H9 (cell line): ENCODE data around the gene DPH3. TPM values are rescaled to one million over a fixed set of nuclear protein-coding genes. Genes with fewer than 3 reads are reported as not detected.

Experiments
- DNase-seq: peaks from one replicate; pipeline ENCODE4 v3.0.0-alpha.2; 2017
- H2AFZ ChIP-seq: one replicate; pipeline ENCODE4 v1.6.1; 2013; ENCODE audit warnings: mild to moderate bottlenecking, low read length, control low read depth, moderate library complexity
- H2AK5ac ChIP-seq: 2 replicates; pipeline ENCODE4 v1.6.1; 2013; ENCODE audit warnings: low read length, control low read depth, mixed read lengths; ENCODE audit not compliant: insufficient read length
- H2BK120ac ChIP-seq: one replicate; pipeline ENCODE4 v1.6.1; 2013; ENCODE audit warnings: low read depth, mild to moderate bottlenecking, low read length, control low read depth, inconsistent platforms; ENCODE audit not compliant: poor library complexity, severe bottlenecking
- H2BK12ac ChIP-seq: 2 replicates; pipeline ENCODE4 v1.6.1; 2013; ENCODE audit warnings: low read length, control low read depth, mixed read lengths, low read depth; ENCODE audit not compliant: insufficient read length
- H2BK15ac ChIP-seq: 2 replicates; pipeline ENCODE4 v1.6.1; 2013; ENCODE audit warnings: low read depth, low read length, control low read depth
- H2BK20ac ChIP-seq: one replicate; pipeline ENCODE4 v1.6.1; 2013; ENCODE audit warnings: low read depth, mild to moderate bottlenecking, low read length, control low read depth, inconsistent platforms; ENCODE audit not compliant: poor library complexity, severe bottlenecking
- H2BK5ac ChIP-seq: 2 replicates; pipeline ENCODE4 v1.6.1; 2013; ENCODE audit warnings: low read length, control low read depth, mixed read lengths; ENCODE audit not compliant: insufficient read length
- H3K14ac ChIP-seq: 2 replicates; pipeline ENCODE4 v1.6.1; 2013; ENCODE audit warnings: low read length, control low read depth; ENCODE audit not compliant: insufficient read depth
- H3K18ac ChIP-seq: 2 replicates; pipeline ENCODE4 v1.6.1; 2013; ENCODE audit warnings: low read depth, mild to moderate bottlenecking, mixed read lengths, low read length, control low read depth; ENCODE audit not compliant: insufficient read length
- H3K23ac ChIP-seq: 2 replicates; pipeline ENCODE4 v1.6.1; 2013; ENCODE audit warnings: low read length, control low read depth, mixed read lengths, low read depth; ENCODE audit not compliant: insufficient read length
- H3K23me2 ChIP-seq: 2 replicates; pipeline ENCODE4 v1.6.1; 2013; ENCODE audit warnings: low read depth, mild to moderate bottlenecking, mixed read lengths, low read length, control low read depth; ENCODE audit not compliant: insufficient read length, poor library complexity, severe bottlenecking
- H3K27ac ChIP-seq: 2 replicates; pipeline ENCODE4 v1.5.1; 2013; ENCODE audit warnings: low read length, control low read depth, mixed read lengths, low read depth; ENCODE audit not compliant: insufficient read length
- H3K27me3 ChIP-seq: 2 replicates; pipeline ENCODE4 v1.6.1; 2013; ENCODE audit warnings: low read length, control low read depth, inconsistent platforms; ENCODE audit not compliant: insufficient read depth
- H3K4ac ChIP-seq: 2 replicates; pipeline ENCODE4 v1.6.1; 2013; ENCODE audit warnings: low read depth, mild to moderate bottlenecking, control low read depth, inconsistent platforms, low read length, moderate library complexity
- H3K4me1 ChIP-seq: 2 replicates; pipeline ENCODE4 v1.6.1; 2013; ENCODE audit warnings: low read length, control low read depth, inconsistent platforms; ENCODE audit not compliant: insufficient read depth
- H3K4me2 ChIP-seq: 2 replicates; pipeline ENCODE4 v1.6.1; 2013; ENCODE audit warnings: low read length, control low read depth, mixed read lengths; ENCODE audit not compliant: insufficient read length, insufficient read depth
- H3K56ac ChIP-seq: 2 replicates; pipeline ENCODE4 v1.6.1; 2013; ENCODE audit warnings: low read depth, mild to moderate bottlenecking, mixed read lengths, low read length, control low read depth; ENCODE audit not compliant: insufficient read length
- H3K79me1 ChIP-seq: 2 replicates; pipeline ENCODE4 v1.6.1; 2013; ENCODE audit warnings: low read depth, mild to moderate bottlenecking, moderate library complexity, low read length, control low read depth, inconsistent platforms; ENCODE audit not compliant: insufficient read depth, poor library complexity, severe bottlenecking
- H3K79me2 ChIP-seq: 2 replicates; pipeline ENCODE4 v1.6.1; 2013; ENCODE audit warnings: low read length, control low read depth, inconsistent platforms; ENCODE audit not compliant: insufficient read depth
- H3K9ac ChIP-seq: 2 replicates; pipeline ENCODE4 v1.6.1; 2013; ENCODE audit warnings: low read length, control low read depth, mixed read lengths; ENCODE audit not compliant: insufficient read length; ENCODE audit errors: extremely low read depth
- H3K9me3 ChIP-seq: one replicate; pipeline ENCODE4 v1.6.1; 2013; ENCODE audit warnings: low read depth, low read length, inconsistent platforms; ENCODE audit not compliant: control insufficient read depth
- H3T11ph ChIP-seq: one replicate; pipeline ENCODE4 v1.6.1; 2013; ENCODE audit warnings: mild to moderate bottlenecking, low read length, control low read depth, inconsistent platforms
- H4K20me1 ChIP-seq: one replicate; pipeline ENCODE4 v1.6.1; 2013; ENCODE audit not compliant: control insufficient read depth, insufficient read length, insufficient read depth
- H4K5ac ChIP-seq: 2 replicates; pipeline ENCODE4 v1.6.1; 2013; ENCODE audit warnings: low read depth, mild to moderate bottlenecking, mixed read lengths, low read length, control low read depth; ENCODE audit not compliant: insufficient read length
- H4K8ac ChIP-seq: replicated peaks from 2 replicates; pipeline ENCODE4 v1.6.1; 2013; ENCODE audit warnings: low read length, control low read depth, mixed read lengths, low read depth; ENCODE audit not compliant: insufficient read length
- H4K91ac ChIP-seq: 2 replicates; pipeline ENCODE4 v1.6.1; 2013; ENCODE audit warnings: low read depth, mild to moderate bottlenecking, moderate library complexity, mixed read lengths, low read length, control low read depth; ENCODE audit not compliant: insufficient read length
- H3K27ac Mint-ChIP-seq, 3 experiments: 2 replicates in 2 of 3; 3 replicates in 1 of 3; pipeline ENCODE4 v1.8.0; 2020 to 2021; ENCODE audit warnings: mixed read lengths in 3 of 3, mild to moderate bottlenecking in 1 of 3, moderate library complexity in 1 of 3
- H3K27me3 Mint-ChIP-seq: 2 replicates; pipeline ENCODE4 v1.8.0; 2021; ENCODE audit warnings: low read depth, mild to moderate bottlenecking, moderate library complexity, mixed read lengths
- H3K36me3 Mint-ChIP-seq, 3 experiments: 2 replicates in 2 of 3; 3 replicates in 1 of 3; pipeline ENCODE4 v1.8.0; 2020 to 2021; ENCODE audit warnings: low read depth in 3 of 3, mixed read lengths in 3 of 3; ENCODE audit not compliant: insufficient read depth in 1 of 3
- H3K4me1 Mint-ChIP-seq, 2 experiments: 2 replicates each; pipeline ENCODE4 v1.8.0; 2020; ENCODE audit warnings: mixed read lengths in 2 of 2
- H3K4me3 Mint-ChIP-seq, 2 experiments: 2 replicates in 1 of 2; 3 replicates in 1 of 2; pipeline ENCODE4 v1.8.0; 2020 to 2021; ENCODE audit warnings: mild to moderate bottlenecking in 2 of 2, mixed read lengths in 2 of 2, moderate library complexity in 1 of 2
- H3K9me3 Mint-ChIP-seq, 2 experiments: 2 replicates in 1 of 2; 3 replicates in 1 of 2; pipeline ENCODE4 v1.8.0; 2020; ENCODE audit warnings: mild to moderate bottlenecking in 2 of 2, mixed read lengths in 2 of 2, moderate library complexity in 1 of 2
- WGBS: extraction: QIAGEN DNeasy Blood & Tissue Kit; methylation state at CpG from one replicate; pipeline ENCODE4 v1.1.7; 2013; ENCODE audit warnings: missing lambda C conversion rate, low lambda C conversion rate, mixed read lengths; ENCODE audit not compliant: insufficient read length; ENCODE audit errors: extremely low coverage; 5-methylcytosine and 5-hydroxymethylcytosine counted together
- total RNA-seq: library from RNA; stranded (reverse); gene quantifications from 2 replicates; pipeline ENCODE4 v1.2.1, GENCODE V29; 2021
- TF ChIP-seq, protein P1 (sequence below): fragments of 200-600 bp; sonication (generic); conservative IDR thresholded peaks from 3 replicates; pipeline ENCODE4 v1.8.0; 2021; ENCODE audit warnings: antibody characterized with exemption, mild to moderate bottlenecking

The DPH3 gene
- total RNA-seq, 1 experiment from 2014 or later = 36.2 TPM

DNA sequence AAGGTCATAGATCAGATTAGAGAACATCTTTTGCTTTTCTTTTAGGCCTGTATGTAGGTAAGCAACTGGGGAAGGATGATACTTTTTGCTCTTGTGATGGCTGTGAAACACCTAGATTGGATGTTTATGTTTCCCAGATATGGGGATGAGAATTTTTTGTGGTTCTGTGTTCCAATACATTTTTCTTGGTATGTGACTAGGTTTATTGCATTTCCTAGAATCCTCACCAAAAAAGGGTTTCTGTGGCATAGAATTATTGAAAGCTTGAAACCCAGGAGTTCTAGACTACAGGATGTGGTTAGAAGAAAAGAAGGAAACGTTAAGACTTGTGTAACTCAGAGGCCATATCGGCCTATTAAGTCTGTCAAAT, 26.1 kb upstream of the DPH3 start:
- Histone ChIP-seq H4K8ac (no peak overlapping the region), H3K27ac (no peak overlapping the region), H4K5ac (no peak overlapping the region), H2BK5ac (no peak overlapping the region), H2BK20ac (no peak overlapping the region), H3K79me1 (no peaks in the 10 kb centered on the region), H2BK120ac (no peak overlapping the region), H2BK12ac (no peak overlapping the region), H3K14ac (no peak overlapping the region), H4K20me1 (no peaks in the 10 kb centered on the region), H3K18ac (no peak overlapping the region), H3T11ph (no peak overlapping the region), H3K23ac (no peak overlapping the region), H2AK5ac (no peak overlapping the region), H3K23me2 (no peaks in the 10 kb centered on the region), H3K79me2 (no peaks in the 10 kb centered on the region), H3K4ac (no peak overlapping the region), H3K4me2 (no peak overlapping the region), H2BK15ac (no peak overlapping the region), H3K56ac (no peak overlapping the region), H4K91ac (no peak overlapping the region), H3K4me1 (no peaks in the 10 kb centered on the region), H3K27me3 (no peaks in the 10 kb centered on the region), H2AFZ (no peak overlapping the region), H3K9ac (no peak overlapping the region), H3K9me3 (no peaks in the 10 kb centered on the region)
- Mint-ChIP-seq H3K4me1 (no peaks in the 10 kb centered on the region), H3K4me3 (no peak overlapping the region), H3K36me3 (peaks cover 29 to 43% (median 38%) of the 10 kb centered on the region in 3 experiments), H3K9me3 (peaks cover 3% of the 10 kb centered on the region in 2 experiments; a peak in 2 of 5 replicates), H3K27ac (0 out of 7 replicates have a peak overlapping the region, but pooled peaks of 1 of the 3 experiments have one; percentile 52), H3K27me3 (no peaks in the 10 kb centered on the region)
- TF ChIP-seq, protein P1, sequence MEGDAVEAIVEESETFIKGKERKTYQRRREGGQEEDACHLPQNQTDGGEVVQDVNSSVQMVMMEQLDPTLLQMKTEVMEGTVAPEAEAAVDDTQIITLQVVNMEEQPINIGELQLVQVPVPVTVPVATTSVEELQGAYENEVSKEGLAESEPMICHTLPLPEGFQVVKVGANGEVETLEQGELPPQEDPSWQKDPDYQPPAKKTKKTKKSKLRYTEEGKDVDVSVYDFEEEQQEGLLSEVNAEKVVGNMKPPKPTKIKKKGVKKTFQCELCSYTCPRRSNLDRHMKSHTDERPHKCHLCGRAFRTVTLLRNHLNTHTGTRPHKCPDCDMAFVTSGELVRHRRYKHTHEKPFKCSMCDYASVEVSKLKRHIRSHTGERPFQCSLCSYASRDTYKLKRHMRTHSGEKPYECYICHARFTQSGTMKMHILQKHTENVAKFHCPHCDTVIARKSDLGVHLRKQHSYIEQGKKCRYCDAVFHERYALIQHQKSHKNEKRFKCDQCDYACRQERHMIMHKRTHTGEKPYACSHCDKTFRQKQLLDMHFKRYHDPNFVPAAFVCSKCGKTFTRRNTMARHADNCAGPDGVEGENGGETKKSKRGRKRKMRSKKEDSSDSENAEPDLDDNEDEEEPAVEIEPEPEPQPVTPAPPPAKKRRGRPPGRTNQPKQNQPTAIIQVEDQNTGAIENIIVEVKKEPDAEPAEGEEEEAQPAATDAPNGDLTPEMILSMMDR = no peak
- DNase-seq = no peak
- WGBS = no CpG with 5 or more reads among the region's 2 CpGs
